Measurements from ENCODE around the gene PCSK5.

DNA sequence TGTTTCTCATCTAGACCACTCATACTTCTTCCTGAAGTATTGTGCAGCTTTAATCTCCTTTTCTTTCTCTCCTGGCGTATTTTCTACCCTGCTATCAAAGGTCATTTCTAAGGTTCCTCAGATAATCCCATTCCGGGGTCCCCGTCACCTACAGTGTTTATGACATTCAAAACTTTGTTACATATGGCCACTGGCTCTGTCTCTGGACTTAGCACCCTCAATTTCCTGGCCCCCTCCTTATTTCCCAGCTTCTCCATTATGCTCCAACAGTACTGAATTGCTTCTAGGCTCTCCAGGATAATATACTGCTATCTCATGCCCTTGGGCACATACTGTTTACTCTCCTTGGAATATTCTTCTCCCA is 472.5 kb downstream of the PCSK5 start:
- TF ChIP-seq CTCF (optimal IDR thresholded peaks at IDR 0.05 in 1 of 3, IDR thresholded peaks at IDR 0.05 in 1 of 3, conservative IDR thresholded peaks at IDR 0.05 in 1 of 3; ENCODE audit: extremely low read depth in 1 of 3, insufficient read depth in 2 of 3, low read length in 3 of 3) (no peak), EZH2 (IDR thresholded peaks at IDR 0.05; ENCODE audit: low read length) (no peak)
